Activated T-helper 2 cell treated with anti-CD3 and anti-CD28 coated beads, Interferon-gamma antibody, Interleukin-2, Interleukin-4, amounts not matched to agents 10 μg/mL and 5 μg/mL and 100 μg/mL, durations not matched to agents 14 hours and 24 hours and 36 hours (primary cell): ENCODE data around the gene NPC1L1. TPM values are rescaled to one million over a fixed set of nuclear protein-coding genes. Genes with fewer than 3 reads are reported as not detected.
"Not testable (repeated sequence)": the region's sequence is repeated elsewhere in the genome, so short reads cannot be mapped to it uniquely, and the experiment has no call there.

Source experiments
- DNase-seq: peaks from one replicate; pipeline ENCODE4 v3.0.0; 2021; ENCODE audit warnings: low spot score
- H3K27ac Mint-ChIP-seq: one replicate; pipeline ENCODE4 v1.8.0; 2021; ENCODE audit warnings: mixed read lengths
- H3K27me3 Mint-ChIP-seq: one replicate; pipeline ENCODE4 v1.8.0; 2021; ENCODE audit warnings: low read depth, mixed read lengths
- H3K36me3 Mint-ChIP-seq: one replicate; pipeline ENCODE4 v1.8.0; 2021; ENCODE audit warnings: low read depth, mixed read lengths
- H3K4me1 Mint-ChIP-seq: one replicate; pipeline ENCODE4 v1.8.0; 2021; ENCODE audit warnings: low read depth, mixed read lengths
- H3K4me3 Mint-ChIP-seq: one replicate; pipeline ENCODE4 v1.8.0; 2021; ENCODE audit warnings: low read depth, mild to moderate bottlenecking, moderate library complexity, mixed read lengths
- H3K9me3 Mint-ChIP-seq: one replicate; pipeline ENCODE4 v1.8.0; 2021; ENCODE audit warnings: mixed read lengths
- intact Hi-C: fragments of 100-400 bp; cut with micrococcal nuclease; formaldehyde crosslinking; loops from one replicate; pipeline ENCODE4 v1.15.1; 2023
- total RNA-seq: library from RNA; stranded (reverse); gene quantifications from 2 replicates; pipeline ENCODE4 v1.2.3, GENCODE V29; 2022

The NPC1L1 gene
- total RNA-seq, 1 donor from 2014 or later = not detected

- H3K4me3 Mint-ChIP-seq = no peak overlapping the region
- intact Hi-C loops = no loop called here
- no peak for DNase-seq
- no peaks in the 10 kb centered on the region for H3K27me3 Mint-ChIP-seq
- no peaks in the 10 kb centered on the region for H3K4me1 Mint-ChIP-seq
- H3K9me3 Mint-ChIP-seq = peaks cover 5% of the 10 kb centered on the region
- no peaks in the 10 kb centered on the region for H3K36me3 Mint-ChIP-seq
- H3K27ac Mint-ChIP-seq = no peak overlapping the region
Measured at GRCh38 chr7:44519546-44519945, 21.6 kb downstream of the NPC1L1 start.

- Mint-ChIP-seq H3K27me3 (no peaks in the 10 kb centered on the region), H3K27ac (no peak overlapping the region), H3K4me1 (no peaks in the 10 kb centered on the region), H3K36me3 (no peaks in the 10 kb centered on the region), H3K9me3 (no peaks in the 10 kb centered on the region), H3K4me3 (no peak overlapping the region)
- intact Hi-C loops = no loop called here
- DNase-seq = no peak
Measured at GRCh38 chr7:44518761-44519160, 22.4 kb downstream of the NPC1L1 start.

- Mint-ChIP-seq H3K27ac (no peak overlapping the region), H3K36me3 (no peaks in the 10 kb centered on the region), H3K4me3 (no peak overlapping the region), H3K4me1 (no peaks in the 10 kb centered on the region), H3K9me3 (no peaks in the 10 kb centered on the region), H3K27me3 (no peaks in the 10 kb centered on the region)
- DNase-seq = no peak
- intact Hi-C loops = no loop called here
Measured at GRCh38 chr7:44517175-44517574, 24.0 kb downstream of the NPC1L1 start.

DNA sequence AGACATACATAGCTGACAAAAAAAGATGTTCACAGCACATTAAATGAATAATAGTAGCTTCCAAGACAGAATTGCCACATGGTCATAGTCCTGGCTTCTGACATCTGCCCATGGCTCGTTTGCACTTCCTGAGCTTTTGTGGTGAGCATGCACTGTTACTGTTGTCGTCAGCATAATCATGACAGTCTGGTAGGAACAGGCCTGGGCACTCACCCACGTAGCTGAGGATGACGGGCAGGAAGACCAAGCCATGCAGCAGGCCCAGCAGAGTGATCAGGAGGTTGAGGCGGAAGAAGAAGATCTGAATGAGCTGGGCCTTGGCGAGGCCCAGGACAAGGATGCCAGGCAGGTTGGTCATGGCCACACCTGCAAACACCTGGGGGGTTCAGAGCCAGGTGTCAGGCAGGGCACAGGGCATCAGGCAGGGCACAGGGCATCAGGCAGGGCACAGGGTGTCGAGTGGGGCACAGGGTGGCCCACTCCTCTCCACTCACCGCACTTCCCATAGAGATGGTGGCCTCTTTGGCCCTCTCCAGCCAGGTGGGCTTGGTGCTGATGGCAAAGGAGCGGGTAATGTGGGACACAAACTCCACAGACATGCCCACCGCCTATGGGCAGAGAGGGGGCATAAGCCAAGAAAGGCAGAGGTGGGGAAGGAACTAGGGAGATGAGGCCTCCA, 25.4 kb downstream of the NPC1L1 start:
- peaks cover 2% of the 10 kb centered on the region for H3K9me3 Mint-ChIP-seq
- no peaks in the 10 kb centered on the region for H3K4me1 Mint-ChIP-seq
- no peaks in the 10 kb centered on the region for H3K27me3 Mint-ChIP-seq
- no peak for DNase-seq
- H3K4me3 Mint-ChIP-seq = no peak overlapping the region
- no peaks in the 10 kb centered on the region for H3K36me3 Mint-ChIP-seq
- no peak overlapping the region for H3K27ac Mint-ChIP-seq
- intact Hi-C loops = no loop called here

DNA sequence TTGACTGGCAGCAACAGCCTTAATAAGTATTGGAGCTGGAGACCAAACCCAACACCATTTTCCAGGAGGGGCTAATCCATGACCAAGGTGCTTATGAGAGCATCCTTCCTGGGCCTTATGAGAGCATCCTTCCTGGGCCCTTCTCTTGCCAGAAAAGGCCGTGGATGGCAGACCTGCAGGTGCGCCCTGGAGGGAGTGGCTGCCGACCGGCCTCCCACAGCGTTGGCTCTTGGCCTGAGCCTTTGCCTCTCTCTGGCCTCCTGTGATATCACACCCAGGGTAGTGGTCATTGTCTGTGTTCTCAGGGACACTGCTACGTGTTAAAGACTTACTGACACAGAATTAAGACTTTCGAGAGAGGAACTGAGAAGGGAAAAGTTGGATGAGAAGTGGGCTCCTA, 28.4 kb downstream of the NPC1L1 start:
- Mint-ChIP-seq H3K36me3 (no peaks in the 10 kb centered on the region), H3K4me1 (peaks cover 3% of the 10 kb centered on the region), H3K4me3 (no peak overlapping the region), H3K27me3 (no peaks in the 10 kb centered on the region), H3K27ac (no peak overlapping the region), H3K9me3 (peaks cover 12% of the 10 kb centered on the region)
- intact Hi-C loops = no loop called here
- no peak for DNase-seq

- no peak for DNase-seq
- peaks cover 15% of the 10 kb centered on the region for H3K9me3 Mint-ChIP-seq
- intact Hi-C loops = no loop called here
- H3K4me3 Mint-ChIP-seq = no peak overlapping the region
- no peak overlapping the region for H3K27ac Mint-ChIP-seq
- no peaks in the 10 kb centered on the region for H3K27me3 Mint-ChIP-seq
- H3K36me3 Mint-ChIP-seq = no peaks in the 10 kb centered on the region
- peaks cover 3% of the 10 kb centered on the region for H3K4me1 Mint-ChIP-seq
Measured at GRCh38 chr7:44511863-44512468, 29.2 kb downstream of the NPC1L1 start.

DNA sequence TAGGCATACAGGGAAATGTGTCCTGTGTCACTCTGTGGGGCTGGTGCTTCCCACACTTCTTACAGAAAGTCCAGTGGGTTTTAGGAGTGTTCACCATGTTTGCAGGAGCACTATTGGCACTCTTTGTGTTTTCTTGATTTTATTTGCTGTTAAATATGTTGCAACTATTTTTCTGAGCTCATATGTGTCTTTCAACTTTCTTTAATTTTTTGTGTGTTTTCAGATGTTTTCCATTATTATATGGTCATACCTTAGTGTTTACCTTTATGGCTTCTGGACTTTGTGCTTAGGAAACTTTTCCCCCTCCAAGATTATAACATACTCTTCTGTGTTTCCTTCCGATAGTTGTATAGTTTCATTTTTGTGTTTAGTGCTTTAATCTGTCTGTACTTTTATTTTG, 29.9 kb downstream of the NPC1L1 start:
- intact Hi-C loops = no loop called here
- Mint-ChIP-seq H3K36me3 (peaks cover 3% of the 10 kb centered on the region), H3K27ac (no peak overlapping the region), H3K9me3 (peaks cover 22% of the 10 kb centered on the region), H3K27me3 (no peaks in the 10 kb centered on the region), H3K4me1 (peaks cover 5% of the 10 kb centered on the region), H3K4me3 (no peak overlapping the region)
- DNase-seq = no peak

GRCh38 chr7:44508328-44509030, 32.7 kb downstream of the NPC1L1 start:
- peaks cover 5% of the 10 kb centered on the region for H3K4me1 Mint-ChIP-seq
- peaks cover 5% of the 10 kb centered on the region for H3K36me3 Mint-ChIP-seq
- intact Hi-C loops = no loop called here
- H3K9me3 Mint-ChIP-seq = peaks cover 32% of the 10 kb centered on the region
- no peak overlapping the region for H3K4me3 Mint-ChIP-seq
- DNase-seq = no peak
- no peak overlapping the region for H3K27ac Mint-ChIP-seq
- H3K27me3 Mint-ChIP-seq = peaks cover 3% of the 10 kb centered on the region

GRCh38 chr7:44506592-44507288, 34.4 kb downstream of the NPC1L1 start:
- H3K4me1 Mint-ChIP-seq, H3K27me3 Mint-ChIP-seq, DNase-seq, H3K27ac Mint-ChIP-seq, H3K4me3 Mint-ChIP-seq, H3K36me3 Mint-ChIP-seq, intact Hi-C loops: not testable (repeated sequence)
- H3K9me3 Mint-ChIP-seq = peaks cover 32% of the 10 kb centered on the region

DNA sequence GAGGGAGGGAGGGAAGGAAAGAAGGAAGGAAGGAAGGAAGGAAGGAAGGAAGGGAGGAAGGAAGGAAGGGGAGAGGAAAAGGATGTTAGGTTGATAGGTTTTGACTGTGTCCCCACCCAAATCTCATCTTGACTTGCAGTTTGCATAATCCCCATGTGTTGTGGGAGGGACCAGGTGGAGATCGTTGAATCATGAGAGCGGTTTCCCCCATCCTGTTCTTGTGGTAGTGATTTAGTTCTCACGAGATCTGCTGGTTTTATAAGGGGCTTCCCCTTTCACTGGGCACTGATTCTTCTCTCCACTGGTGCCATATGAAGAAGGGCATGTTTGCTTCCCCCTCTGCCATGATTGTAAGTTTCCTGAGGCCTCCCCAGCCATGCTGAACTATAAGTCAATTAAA, 35.5 kb downstream of the NPC1L1 start:
- intact Hi-C loops = no loop called here
- peaks cover 30% of the 10 kb centered on the region for H3K9me3 Mint-ChIP-seq
- DNase-seq = no peak
- H3K27me3 Mint-ChIP-seq = peaks cover 5% of the 10 kb centered on the region
- peaks cover 5% of the 10 kb centered on the region for H3K4me1 Mint-ChIP-seq
- no peak overlapping the region for H3K4me3 Mint-ChIP-seq
- H3K27ac Mint-ChIP-seq = no peak overlapping the region
- H3K36me3 Mint-ChIP-seq = peaks cover 5% of the 10 kb centered on the region

DNA sequence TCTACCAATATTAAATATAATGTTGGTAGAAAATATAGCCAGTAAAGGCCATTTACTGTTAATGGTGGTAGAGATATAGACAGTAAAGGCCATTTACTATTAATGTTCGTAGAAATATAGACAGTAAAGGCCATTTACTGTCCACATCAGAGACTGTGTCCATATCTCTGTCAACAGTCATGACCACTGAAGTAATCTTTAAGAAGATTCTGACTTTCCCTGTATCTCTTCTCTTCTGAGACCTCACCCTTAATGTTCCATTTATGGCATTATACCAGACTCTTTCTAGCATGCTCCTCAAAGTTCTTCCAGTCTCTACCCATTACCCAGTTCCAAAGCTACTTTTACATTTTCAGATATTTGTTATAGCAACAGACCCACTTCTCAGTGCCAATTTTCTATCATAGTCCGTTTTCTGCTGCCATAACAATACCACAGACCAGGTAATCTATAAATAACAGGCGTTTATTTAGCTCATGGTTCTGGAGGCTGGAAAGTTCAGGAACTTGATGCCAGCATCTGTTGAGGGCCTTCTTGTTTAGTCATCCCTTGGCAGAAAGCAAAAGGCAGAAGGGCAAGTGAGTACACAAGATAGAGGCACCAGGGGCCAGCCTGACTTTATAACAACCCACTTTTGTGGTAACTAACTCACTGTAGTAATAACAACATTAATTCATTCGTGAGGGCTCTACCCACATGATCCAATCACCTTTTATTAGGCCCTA, 42.7 kb downstream of the NPC1L1 start:
- H3K4me1 Mint-ChIP-seq = no peaks in the 10 kb centered on the region
- H3K27ac Mint-ChIP-seq = no peak overlapping the region
- no peaks in the 10 kb centered on the region for H3K9me3 Mint-ChIP-seq

DNA sequence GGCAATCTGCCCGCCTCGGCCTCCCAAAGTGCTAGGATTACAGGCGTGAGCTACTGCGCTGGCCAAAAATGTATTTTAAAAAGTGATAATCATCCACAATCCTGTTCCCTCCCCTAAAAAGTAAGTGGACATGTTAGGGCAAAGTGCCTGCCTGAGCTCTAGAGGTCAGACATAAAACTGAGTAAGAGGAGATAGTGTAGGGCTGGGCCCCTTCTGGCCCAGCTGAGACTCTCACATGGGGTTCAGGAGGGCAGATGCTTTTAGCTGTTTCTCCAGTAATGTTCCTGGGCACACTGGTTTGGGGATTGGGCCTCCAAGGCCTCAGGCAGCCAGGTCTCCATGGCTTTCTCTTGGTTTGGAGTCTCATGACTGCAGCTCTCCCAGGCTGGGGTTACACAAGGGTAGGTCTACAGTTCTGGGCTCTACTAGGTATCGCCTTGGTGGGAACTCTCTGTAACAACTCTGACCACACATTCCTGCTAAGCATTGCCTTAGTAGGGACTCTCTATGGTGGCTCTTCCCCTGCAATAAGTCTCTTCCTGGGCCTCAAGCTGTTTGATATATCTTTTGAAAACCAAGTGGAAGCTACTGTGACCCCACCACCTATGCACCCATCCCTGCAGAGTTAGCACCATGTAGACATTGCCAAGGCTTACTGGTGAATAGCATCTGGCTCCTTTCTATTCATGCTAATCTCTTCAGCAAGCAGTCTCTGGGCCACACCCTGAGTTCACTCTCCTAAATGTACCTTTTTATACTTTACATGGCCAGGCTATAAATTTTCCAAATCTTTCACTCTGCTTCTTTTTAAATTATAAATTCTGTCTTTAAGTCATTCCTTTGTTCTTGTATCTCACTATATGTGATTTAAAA, 43.7 kb downstream of the NPC1L1 start:
- Mint-ChIP-seq H3K27ac (no peak overlapping the region), H3K4me3 (no peak overlapping the region), H3K9me3 (no peaks in the 10 kb centered on the region), H3K36me3 (no peaks in the 10 kb centered on the region), H3K4me1 (no peaks in the 10 kb centered on the region), H3K27me3 (peaks cover 5% of the 10 kb centered on the region)
- intact Hi-C loops = no loop called here
- no peak for DNase-seq

More for the DNA sequence above, 42.7 kb downstream of the NPC1L1 start:
- Mint-ChIP-seq H3K4me3 (no peak overlapping the region), H3K27me3 (peaks cover 5% of the 10 kb centered on the region), H3K36me3 (no peaks in the 10 kb centered on the region)
- no peak for DNase-seq
- intact Hi-C loops = no loop called here
